GM13977 (cell line): ENCODE results near the gene PIP5K1C.

Experiments used
- DNase-seq: peaks from one replicate; pipeline ENCODE4 v3.0.0; 2012; ENCODE audit warnings: low spot score
- in situ Hi-C: fragments of 300-500 bp; cut with MboI; formaldehyde crosslinking; loops from one replicate; pipeline ENCODE4 v1.12.0; 2022; ENCODE audit warnings: low sequenced_read_pairs, low pct_unique_long_range_greater_than_20kb, mixed read lengths, inconsistent platforms; ENCODE audit not compliant: unreplicated experiment
- TF ChIP-seq, protein P1 (sequence below): IDR thresholded peaks from 2 replicates; pipeline ENCODE4 v1.5.1; 2012; ENCODE audit warnings: mild to moderate bottlenecking, control low read depth; ENCODE audit not compliant: insufficient read depth; ENCODE audit errors: extremely low read depth, missing control alignments

The PIP5K1C gene

DNA sequence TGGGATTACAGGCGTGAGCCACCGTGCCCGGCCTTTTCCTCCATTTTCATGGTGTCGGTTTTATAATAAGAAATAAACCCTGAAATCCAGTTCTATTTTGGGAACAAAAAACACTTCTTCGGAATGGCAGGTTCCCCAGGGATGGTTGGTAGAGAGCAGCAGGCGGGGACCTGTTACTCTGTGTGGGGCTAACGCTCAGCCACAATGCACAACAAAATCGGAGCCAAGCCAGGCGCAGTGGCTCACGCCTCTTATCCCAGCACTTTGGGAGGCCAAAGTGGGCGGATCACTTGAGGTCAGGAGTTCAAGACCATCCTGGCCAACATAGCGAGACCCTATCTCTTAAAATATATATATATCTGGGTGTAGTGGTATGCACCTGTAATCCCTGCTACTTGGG, 99.2 kb downstream of the PIP5K1C start:
- TF ChIP-seq, protein P1, sequence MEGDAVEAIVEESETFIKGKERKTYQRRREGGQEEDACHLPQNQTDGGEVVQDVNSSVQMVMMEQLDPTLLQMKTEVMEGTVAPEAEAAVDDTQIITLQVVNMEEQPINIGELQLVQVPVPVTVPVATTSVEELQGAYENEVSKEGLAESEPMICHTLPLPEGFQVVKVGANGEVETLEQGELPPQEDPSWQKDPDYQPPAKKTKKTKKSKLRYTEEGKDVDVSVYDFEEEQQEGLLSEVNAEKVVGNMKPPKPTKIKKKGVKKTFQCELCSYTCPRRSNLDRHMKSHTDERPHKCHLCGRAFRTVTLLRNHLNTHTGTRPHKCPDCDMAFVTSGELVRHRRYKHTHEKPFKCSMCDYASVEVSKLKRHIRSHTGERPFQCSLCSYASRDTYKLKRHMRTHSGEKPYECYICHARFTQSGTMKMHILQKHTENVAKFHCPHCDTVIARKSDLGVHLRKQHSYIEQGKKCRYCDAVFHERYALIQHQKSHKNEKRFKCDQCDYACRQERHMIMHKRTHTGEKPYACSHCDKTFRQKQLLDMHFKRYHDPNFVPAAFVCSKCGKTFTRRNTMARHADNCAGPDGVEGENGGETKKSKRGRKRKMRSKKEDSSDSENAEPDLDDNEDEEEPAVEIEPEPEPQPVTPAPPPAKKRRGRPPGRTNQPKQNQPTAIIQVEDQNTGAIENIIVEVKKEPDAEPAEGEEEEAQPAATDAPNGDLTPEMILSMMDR: no peak
- in situ Hi-C loops: no loop called here
- DNase-seq: no peak

GRCh38 chr19:3599776-3600187, 100.5 kb downstream of the PIP5K1C start:
- TF ChIP-seq, protein P1: peak; percentile 11
- DNase-seq: no peak
- in situ Hi-C loops: no loop called here

DNA sequence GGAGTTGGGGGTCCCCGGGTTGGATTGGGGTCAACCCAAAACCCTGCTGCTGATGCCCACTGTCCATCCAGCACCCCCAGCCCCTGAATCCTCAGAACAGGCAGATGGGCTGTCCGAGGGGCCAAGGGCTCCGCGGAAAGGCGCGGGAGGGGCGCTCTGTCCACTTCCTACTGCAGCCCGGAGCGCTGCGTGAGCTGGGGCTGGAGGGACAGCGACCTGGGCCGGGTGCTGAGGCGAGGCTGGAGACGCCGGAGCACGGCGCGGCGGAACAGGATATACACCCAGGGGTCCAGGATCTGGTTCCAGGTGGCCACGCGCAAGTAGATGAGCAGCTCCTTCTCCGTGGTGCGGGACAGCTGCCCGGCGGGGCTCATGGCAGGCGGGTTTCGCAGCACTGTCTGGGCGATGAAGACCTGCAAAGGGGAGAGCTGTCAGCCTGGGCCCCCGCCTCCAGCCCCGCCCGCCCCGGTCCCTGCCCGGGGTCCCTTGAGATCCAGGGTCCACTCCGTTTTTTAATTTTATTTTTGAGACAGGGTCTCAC, 104.7 kb downstream of the PIP5K1C start:
- in situ Hi-C loops: no loop called here
- DNase-seq: no peak
- TF ChIP-seq, protein P1: no peak

GRCh38 chr19:3593156-3593555, 107.1 kb downstream of the PIP5K1C start:
- TF ChIP-seq, protein P1: no peak
- in situ Hi-C loops: no loop called here
- no peak for DNase-seq

DNA sequence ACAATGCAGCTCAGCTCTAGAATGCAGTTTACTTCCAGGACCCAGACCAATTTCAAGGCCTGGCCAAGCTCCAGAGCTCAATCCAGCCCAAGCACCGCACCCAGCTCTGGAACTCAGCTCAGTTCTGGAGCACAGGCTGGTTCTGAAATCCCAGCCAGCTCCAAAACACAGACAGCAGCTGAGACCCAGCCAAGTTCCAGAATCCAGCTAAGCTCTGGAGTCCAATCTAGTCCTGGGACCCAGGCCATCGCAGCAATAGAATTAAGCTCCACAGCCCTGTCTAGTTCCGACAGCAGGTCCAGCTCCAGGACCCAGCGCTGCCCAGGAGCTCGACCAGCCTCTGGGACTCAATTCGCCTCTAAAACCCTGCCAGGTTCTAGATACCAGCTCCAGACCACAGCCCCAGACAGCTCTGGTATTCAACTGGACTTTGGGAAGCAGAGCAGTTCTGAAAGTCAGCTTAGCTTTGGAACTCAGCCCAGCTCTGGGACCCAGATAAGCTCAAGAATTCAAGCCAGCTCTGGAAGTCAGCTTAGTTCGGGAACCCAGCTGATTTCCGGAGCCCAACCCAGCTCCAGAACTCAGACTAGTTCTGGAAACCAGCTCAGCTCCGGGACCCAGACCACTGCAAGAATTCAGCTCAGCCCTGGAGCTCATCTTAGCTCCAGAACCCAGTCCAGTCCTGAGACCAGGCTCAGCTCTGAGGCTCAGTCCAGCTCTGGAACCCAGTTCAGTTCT, 108.2 kb downstream of the PIP5K1C start:
- in situ Hi-C loops: no loop called here
- TF ChIP-seq, protein P1: no peak
- DNase-seq: no peak

GRCh38 chr19:3590991-3591659, 109.1 kb downstream of the PIP5K1C start:
- in situ Hi-C loops: no loop called here
- DNase-seq: no peak
- TF ChIP-seq, protein P1: no peak
